ENCODE results near the gene ST3GAL4. TPM values are rescaled to one million over a fixed set of nuclear protein-coding genes. Genes with fewer than 3 reads are reported as not detected.

The ST3GAL4 gene
- total RNA-seq, 4 donors from 2014 or later = 42.1 to 56.2 (median 47.2) TPM

DNA sequence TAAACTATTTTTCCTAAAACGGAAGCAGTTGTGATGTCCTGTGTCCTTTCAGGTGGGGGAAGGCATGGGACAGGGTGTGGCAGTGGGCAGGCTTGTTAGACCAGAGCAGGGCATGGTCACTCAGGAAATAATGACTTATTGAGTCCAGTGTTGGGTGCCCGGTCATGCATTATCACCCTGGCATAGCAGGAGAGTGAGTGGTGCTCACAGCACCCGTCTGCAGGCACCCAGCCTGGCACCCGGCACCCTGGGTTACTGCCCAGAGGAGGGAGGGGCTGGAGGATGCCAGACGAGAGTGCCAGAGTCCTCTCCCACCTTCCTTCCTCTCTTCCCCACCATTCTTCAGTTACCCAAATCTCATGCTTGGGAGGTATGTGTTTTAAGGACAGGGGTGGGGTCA, 59.1 kb downstream of the ST3GAL4 start:
- Histone ChIP-seq H3K4me1 (peaks cover 12 to 75% (median 26%) of the 10 kb centered on the region in 3 donors), H3K27ac (peak overlapping the region; percentile 15 to 89 (median 87)), H3K27me3 (no peaks in the 10 kb centered on the region), H3K4me3 (no peak overlapping the region), H3K36me3 (peaks cover 0 to 34% of the 10 kb centered on the region in 2 donors), H3K9me3 (no peaks in the 10 kb centered on the region)
- TF ChIP-seq POLR2A (IDR thresholded peaks at IDR 0.05) (no peak), EP300 (IDR thresholded peaks at IDR 0.05) (no peak), POLR2AphosphoS5 (IDR thresholded peaks at IDR 0.05) (no peak)
- WGBS, 2 donors (ENCODE audit: low coverage in 1 of 2) = 41% methylated on average over 3 to 4 of the region's 5 CpGs
- ATAC-seq = peak; percentile 4

DNA sequence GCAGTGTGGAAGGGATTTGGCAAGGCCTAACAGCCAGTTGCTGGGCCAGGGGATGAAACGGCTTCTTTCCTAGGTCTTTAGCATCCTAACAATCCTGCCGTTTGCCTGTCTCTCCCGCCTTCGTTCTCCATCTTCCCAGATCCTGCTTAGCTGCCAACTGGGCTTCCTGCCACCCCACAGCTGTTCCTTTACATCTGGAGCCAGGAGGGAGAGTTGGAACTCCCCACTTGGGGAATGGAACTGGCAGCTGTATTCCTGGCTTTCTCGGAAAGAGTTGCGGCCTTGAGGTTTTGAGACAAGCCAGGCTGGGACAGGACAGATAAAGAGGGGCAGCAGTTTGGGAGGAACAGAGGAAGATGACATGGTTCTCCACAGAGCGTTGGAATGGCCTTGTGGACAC, 59.6 kb downstream of the ST3GAL4 start:
- H3K4me1 ChIP-seq = peaks cover 12 to 75% (median 26%) of the 10 kb centered on the region in 3 donors
- ATAC-seq = peak; percentile 71
- peak overlapping the region; percentile 86 to 90 (median 88) for H3K27ac ChIP-seq
- peak overlapping the region in 1 of 2 donors; percentile 18 for H3K4me3 ChIP-seq
- TF ChIP-seq POLR2A (IDR thresholded peaks at IDR 0.05) = no peak
- peak; percentile 96 for TF ChIP-seq POLR2AphosphoS5 (IDR thresholded peaks at IDR 0.05)
- no peaks in the 10 kb centered on the region for H3K9me3 ChIP-seq
- no peaks in the 10 kb centered on the region for H3K27me3 ChIP-seq
- peaks cover 0 to 30% of the 10 kb centered on the region in 2 donors for H3K36me3 ChIP-seq
- WGBS, 2 donors (ENCODE audit: low coverage in 1 of 2) = 26 to 27% methylated on average over 4 to 5 of the region's 7 CpGs

DNA sequence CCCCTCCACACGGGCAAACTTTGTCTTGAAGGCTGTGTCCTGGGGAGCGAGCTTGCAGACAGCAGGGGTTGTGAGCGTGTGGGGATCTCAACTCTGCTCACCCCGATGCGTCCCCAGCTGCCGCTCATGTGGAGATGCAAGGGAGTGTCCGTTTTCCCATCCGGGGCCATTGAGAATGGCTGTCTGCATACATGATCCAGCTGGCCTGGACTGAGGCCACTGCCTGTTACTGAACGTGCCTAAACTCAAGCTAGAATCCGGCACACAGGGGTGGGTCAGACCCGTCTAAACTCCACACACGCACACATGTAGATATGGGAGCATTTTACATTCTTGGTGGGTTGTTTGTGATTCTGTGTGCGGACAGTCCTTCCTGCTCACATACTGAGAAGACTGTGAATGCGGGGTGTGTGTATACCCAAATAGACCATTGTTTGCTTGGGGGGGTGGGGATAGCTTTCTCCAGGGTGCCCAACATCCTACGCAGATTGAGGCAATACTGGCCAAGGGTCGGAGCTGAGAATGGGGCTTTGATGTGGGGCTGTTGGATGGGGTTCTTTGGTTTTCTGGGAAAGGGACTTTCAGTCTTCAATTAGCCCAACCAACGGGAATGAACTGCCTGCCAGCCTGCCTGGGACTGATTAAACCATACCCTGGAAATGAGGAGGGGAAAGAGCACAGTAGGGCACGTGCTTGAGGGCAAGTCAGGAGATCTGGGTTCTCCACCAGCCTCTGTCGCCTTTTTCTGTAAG, 60.4 kb downstream of the ST3GAL4 start:
- peak; percentile 66 for ATAC-seq
- H3K27ac ChIP-seq = peak overlapping the region; percentile 86 to 90 (median 88)
- WGBS, 2 donors (ENCODE audit: low coverage in 1 of 2) = 0 to 56% methylated on average over 2 to 12 of the region's 19 CpGs
- TF ChIP-seq POLR2AphosphoS5 (IDR thresholded peaks at IDR 0.05) = peak; percentile 71
- TF ChIP-seq EP300 (IDR thresholded peaks at IDR 0.05) = no peak
- no peaks in the 10 kb centered on the region for H3K27me3 ChIP-seq
- peaks cover 0 to 27% of the 10 kb centered on the region in 2 donors for H3K36me3 ChIP-seq
- peak overlapping the region in 1 of 2 donors; percentile 55 for H3K4me3 ChIP-seq
- no peaks in the 10 kb centered on the region for H3K9me3 ChIP-seq
- peaks cover 12 to 68% (median 26%) of the 10 kb centered on the region in 3 donors for H3K4me1 ChIP-seq

DNA sequence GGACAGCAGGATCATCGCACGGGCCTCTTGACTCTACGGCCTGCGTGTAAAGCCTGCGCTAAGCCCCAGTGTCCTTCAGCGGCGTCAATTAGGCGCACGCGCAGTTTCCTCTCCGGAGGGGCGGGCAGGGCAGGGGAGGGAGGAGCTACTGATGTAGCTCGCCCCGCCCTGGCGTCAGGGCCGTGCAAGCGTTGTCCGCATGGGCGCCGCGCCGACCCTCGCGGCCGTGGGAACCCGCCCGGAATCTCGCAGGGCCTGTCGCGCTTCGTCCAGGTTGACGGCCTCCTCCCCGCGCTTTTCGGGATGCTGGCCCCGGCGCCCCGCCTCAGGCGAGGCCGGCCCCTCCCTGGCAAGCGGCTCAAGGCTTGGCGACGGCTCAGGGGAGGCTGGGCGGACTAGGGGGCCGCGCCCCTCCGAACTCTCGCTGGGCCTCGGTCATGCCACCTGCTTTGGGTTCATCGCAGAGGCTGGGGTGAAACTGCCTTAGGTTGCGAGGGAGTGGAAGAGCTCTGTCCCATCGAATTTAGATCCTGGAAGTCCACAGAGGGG, 61.1 kb downstream of the ST3GAL4 start:
- peak overlapping the region; percentile 38 to 55 for H3K4me3 ChIP-seq
- TF ChIP-seq POLR2AphosphoS5 (IDR thresholded peaks at IDR 0.05) = peak; percentile 42
- no peak for TF ChIP-seq EP300 (IDR thresholded peaks at IDR 0.05)
- TF ChIP-seq, protein P1, sequence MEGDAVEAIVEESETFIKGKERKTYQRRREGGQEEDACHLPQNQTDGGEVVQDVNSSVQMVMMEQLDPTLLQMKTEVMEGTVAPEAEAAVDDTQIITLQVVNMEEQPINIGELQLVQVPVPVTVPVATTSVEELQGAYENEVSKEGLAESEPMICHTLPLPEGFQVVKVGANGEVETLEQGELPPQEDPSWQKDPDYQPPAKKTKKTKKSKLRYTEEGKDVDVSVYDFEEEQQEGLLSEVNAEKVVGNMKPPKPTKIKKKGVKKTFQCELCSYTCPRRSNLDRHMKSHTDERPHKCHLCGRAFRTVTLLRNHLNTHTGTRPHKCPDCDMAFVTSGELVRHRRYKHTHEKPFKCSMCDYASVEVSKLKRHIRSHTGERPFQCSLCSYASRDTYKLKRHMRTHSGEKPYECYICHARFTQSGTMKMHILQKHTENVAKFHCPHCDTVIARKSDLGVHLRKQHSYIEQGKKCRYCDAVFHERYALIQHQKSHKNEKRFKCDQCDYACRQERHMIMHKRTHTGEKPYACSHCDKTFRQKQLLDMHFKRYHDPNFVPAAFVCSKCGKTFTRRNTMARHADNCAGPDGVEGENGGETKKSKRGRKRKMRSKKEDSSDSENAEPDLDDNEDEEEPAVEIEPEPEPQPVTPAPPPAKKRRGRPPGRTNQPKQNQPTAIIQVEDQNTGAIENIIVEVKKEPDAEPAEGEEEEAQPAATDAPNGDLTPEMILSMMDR (IDR thresholded peaks at IDR 0.05) = peak in 1 of 4 experiments; percentile 15
- TF ChIP-seq POLR2A (IDR thresholded peaks at IDR 0.05) = peak in 1 of 2 donors; percentile 19
- ATAC-seq = peak; percentile 86

DNA sequence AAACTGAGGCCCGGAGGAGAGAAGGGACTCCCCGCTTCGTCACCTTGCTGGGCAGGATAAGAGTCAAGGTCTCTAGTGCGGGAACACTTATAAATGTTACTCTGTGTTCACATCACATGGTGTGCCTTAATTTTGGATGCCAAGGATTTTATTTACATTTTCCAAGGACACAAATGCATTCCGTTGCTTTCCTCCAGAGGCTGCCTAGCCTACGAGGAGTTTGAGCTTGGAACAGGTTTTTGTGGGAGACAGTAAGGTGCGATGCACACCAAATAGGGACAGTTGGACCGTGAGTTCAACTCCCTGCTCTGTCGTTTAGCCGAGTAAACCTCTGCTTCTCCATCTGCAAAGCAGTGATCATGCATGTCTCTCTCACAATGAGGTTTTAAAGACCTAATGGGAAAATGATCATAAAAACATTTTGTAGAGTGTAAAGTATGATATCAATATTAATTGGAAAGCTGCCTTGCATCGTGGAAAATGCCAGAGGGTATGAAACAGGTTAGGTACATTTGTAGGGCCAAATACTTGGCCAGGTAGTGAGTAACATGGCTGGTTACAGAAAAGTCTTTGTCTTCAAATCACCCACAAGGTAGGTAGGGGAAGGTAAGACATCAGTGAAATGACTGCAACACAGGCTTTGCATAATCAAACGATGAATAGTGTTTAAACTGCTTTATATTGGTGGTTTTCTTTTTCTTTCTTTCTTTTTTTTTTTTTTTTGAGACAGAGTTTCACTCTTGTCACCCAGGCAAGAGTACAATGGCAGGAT, 61.8 kb downstream of the ST3GAL4 start:
- TF ChIP-seq EP300 (IDR thresholded peaks at IDR 0.05) (no peak), POLR2A (IDR thresholded peaks at IDR 0.05) (no peak), POLR2AphosphoS5 (IDR thresholded peaks at IDR 0.05) (no peak)
- TF ChIP-seq, protein P1 (IDR thresholded peaks at IDR 0.05) = no peak
- no peak for ATAC-seq
- Histone ChIP-seq H3K4me1 (peaks cover 12 to 65% (median 26%) of the 10 kb centered on the region in 3 donors), H3K27ac (peak overlapping the region; percentile 86 to 90 (median 88)), H3K4me3 (peak overlapping the region; percentile 38 to 55), H3K9me3 (no peaks in the 10 kb centered on the region), H3K27me3 (no peaks in the 10 kb centered on the region), H3K36me3 (peaks cover 0 to 18% of the 10 kb centered on the region in 2 donors)
- WGBS, 2 donors (ENCODE audit: low coverage in 1 of 2) = 35 to 46% methylated on average over 10 to 12 of the region's 12 CpGs

More for the DNA sequence above, 61.1 kb downstream of the ST3GAL4 start:
- Histone ChIP-seq H3K36me3 (peaks cover 0 to 22% of the 10 kb centered on the region in 2 donors), H3K4me1 (peaks cover 12 to 68% (median 26%) of the 10 kb centered on the region in 3 donors), H3K9me3 (no peaks in the 10 kb centered on the region), H3K27me3 (no peaks in the 10 kb centered on the region), H3K27ac (peak overlapping the region; percentile 86 to 90 (median 88))
- WGBS, 2 donors (ENCODE audit: low coverage in 1 of 2) = 0% methylated on average over 1 of the region's 52 CpGs; no CpG with 5 or more reads in 1 of the 2 donors

DNA sequence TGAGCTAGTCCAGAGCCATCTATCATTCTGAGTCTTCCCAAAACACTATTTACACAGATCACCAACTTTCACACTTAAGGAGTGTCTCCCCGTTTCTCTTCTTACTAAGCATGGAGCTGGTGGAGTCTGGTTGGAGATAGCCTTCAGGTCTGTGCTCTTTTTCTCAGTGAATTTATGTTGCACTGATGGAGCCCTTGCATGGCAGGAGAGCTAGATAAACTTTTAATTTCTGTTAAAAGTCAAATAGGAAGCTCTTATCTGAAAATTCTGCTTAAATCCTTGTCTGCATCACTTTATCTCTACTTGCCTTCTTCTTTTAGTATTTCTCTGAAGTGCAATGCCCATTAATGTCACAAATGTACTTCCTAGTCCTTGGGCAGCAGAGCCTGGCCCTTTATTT, 63.4 kb downstream of the ST3GAL4 start:
- WGBS, 2 donors (ENCODE audit: low coverage in 1 of 2) = 0% methylated on average over 1 of the region's 1 CpG
- H3K27ac ChIP-seq = peak overlapping the region in 2 of 4 donors; percentile 21 to 48
- peaks cover 12 to 53% (median 26%) of the 10 kb centered on the region in 3 donors for H3K4me1 ChIP-seq

More for the DNA sequence above, 63.4 kb downstream of the ST3GAL4 start:
- Histone ChIP-seq H3K27me3 (no peaks in the 10 kb centered on the region), H3K9me3 (no peaks in the 10 kb centered on the region), H3K36me3 (peaks cover 0 to 13% of the 10 kb centered on the region in 2 donors), H3K4me3 (no peak overlapping the region)
- TF ChIP-seq, protein P1 (IDR thresholded peaks at IDR 0.05) = no peak
- no peak for TF ChIP-seq EP300 (IDR thresholded peaks at IDR 0.05)
- no peak for TF ChIP-seq POLR2AphosphoS5 (IDR thresholded peaks at IDR 0.05)
- ATAC-seq = no peak
